ENCODE results near the gene PIAS1. TPM values are rescaled to one million over a fixed set of nuclear protein-coding genes. Genes with fewer than 3 reads are reported as not detected.

PIAS1 gene
- total and polyA plus RNA-seq, 2 donors (not counting 3 experiments of a cell fraction or from before 2014, with no cell fraction given), result 23.7 to 24.2 TPM

DNA sequence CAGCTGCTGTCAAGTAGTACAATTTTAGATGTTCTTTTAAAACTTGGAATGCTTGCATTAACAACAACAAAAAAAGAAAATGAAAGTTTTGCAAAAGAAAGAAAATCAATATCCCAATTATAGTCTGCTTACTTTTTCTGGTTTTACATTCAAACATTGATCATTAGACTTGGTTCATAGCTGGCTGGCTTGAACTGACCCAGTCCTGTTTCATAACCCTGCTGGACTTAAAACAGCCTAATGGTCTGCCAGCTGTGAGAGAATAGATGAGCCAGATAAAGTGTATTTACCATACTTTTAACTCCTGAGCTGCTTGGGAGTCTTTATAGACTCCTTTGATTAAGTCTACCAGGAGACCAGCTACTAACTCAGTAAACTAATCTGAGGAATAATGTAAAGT, 59.2 kb downstream of the PIAS1 start:
- no TSS peak for BruUV-seq (replicated peaks)
- intact Hi-C loops (cut with micrococcal nuclease) (no loop called here), dilution Hi-C loops (cut with MboI; ENCODE audit: extremely low pct_ligation_motif_present, low sequenced_read_pairs) (no loop called here)
- H3K27ac ChIP-seq (ENCODE audit: insufficient read depth, low read depth, low read length), result no peak overlapping the region
- no peaks in the 10 kb centered on the region for H3K36me3 ChIP-seq (ENCODE audit: control insufficient read depth in 2 of 2, extremely low read depth in 1 of 2, insufficient read depth in 2 of 2, low read length in 2 of 2)
- DNase-seq (ENCODE audit: low read depth, low spot score) (peak; percentile 42), FAIRE-seq (no peak)
- ChIA-PET CTCF (interaction anchor here (0.7 to 1.4 kb wide), 2 partner anchors 13 to 48 kb away, joined by 3 to 4 read pairs; no protein-coding TSS in a partner anchor), POLR2A (no interaction called here)
- peaks cover 5% of the 10 kb centered on the region for H4K20me1 ChIP-seq (replicated peaks; ENCODE audit: control insufficient read depth, extremely low read depth, insufficient read depth, low read length)
- H3K4me2 ChIP-seq (ENCODE audit: insufficient read depth, low read length), result peak overlapping the region; percentile 42
- H3K79me2 ChIP-seq (ENCODE audit: control insufficient read depth, insufficient read depth, low read length), result peaks cover 57% of the 10 kb centered on the region
- H2AFZ ChIP-seq (ENCODE audit: low read depth, low read length), result no peak overlapping the region
- no peaks in the 10 kb centered on the region for H3K27me3 ChIP-seq (ENCODE audit: control insufficient read depth in 2 of 2, insufficient read depth in 2 of 2, low read length in 2 of 2)
- H3K9ac ChIP-seq (replicated peaks; ENCODE audit: extremely low read depth, insufficient read depth, low read length), result no peak overlapping the region
- peaks cover 7% of the 10 kb centered on the region for H3K4me1 ChIP-seq (ENCODE audit: control insufficient read depth, extremely low read depth, insufficient read depth, low read length)
- H3K9me1 ChIP-seq (replicated peaks; ENCODE audit: control insufficient read depth, extremely low read depth, insufficient read depth, low read length), result no peaks in the 10 kb centered on the region
- H3K9me3 ChIP-seq (replicated peaks; ENCODE audit: control insufficient read depth, insufficient read depth, low read length), result no peaks in the 10 kb centered on the region
- H3K4me3 ChIP-seq (replicated peaks in 1 of 3; ENCODE audit: insufficient read depth in 1 of 3, low read depth in 1 of 3, low read length in 3 of 3), result no peak overlapping the region
- TF ChIP-seq CTCF (IDR thresholded peaks at IDR 0.05; ENCODE audit: extremely low read depth in 1 of 2, insufficient read depth in 1 of 2, low read depth in 1 of 2, low read length in 2 of 2), result no peak
- peak; percentile 26 for TF ChIP-seq GATA2 (IDR thresholded peaks at IDR 0.05; ENCODE audit: insufficient read depth, insufficient read length, low read depth, low read length)

DNA sequence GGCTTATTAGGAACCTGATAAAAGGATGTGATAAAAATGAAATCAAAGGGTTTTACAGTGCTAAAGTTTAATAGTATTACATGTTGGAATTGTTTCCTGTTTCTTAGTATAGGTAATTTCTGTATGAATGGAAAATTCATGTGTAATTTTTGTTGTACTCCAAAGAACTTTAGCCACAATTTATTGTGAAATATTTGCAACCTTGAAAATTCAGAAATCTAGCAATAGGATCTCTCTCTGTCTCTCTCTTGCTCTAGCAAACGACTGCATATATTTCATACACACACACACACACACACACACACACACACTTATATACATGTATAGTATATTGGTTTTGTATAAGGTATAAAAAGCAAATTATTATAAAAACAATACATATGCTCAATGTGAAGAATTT, 59.6 kb downstream of the PIAS1 start:
- no peaks in the 10 kb centered on the region for H3K27me3 ChIP-seq (ENCODE audit: control insufficient read depth in 2 of 2, insufficient read depth in 2 of 2, low read length in 2 of 2)
- H3K9ac ChIP-seq (replicated peaks; ENCODE audit: extremely low read depth, insufficient read depth, low read length), result peak overlapping the region; percentile 55
- BruUV-seq (replicated peaks), result no TSS peak
- dilution Hi-C loops (cut with MboI; ENCODE audit: extremely low pct_ligation_motif_present, low sequenced_read_pairs), result no loop called here
- H2AFZ ChIP-seq (ENCODE audit: low read depth, low read length), result no peak overlapping the region
- FAIRE-seq (no peak), DNase-seq (ENCODE audit: low read depth, low spot score) (no peak)
- H3K27ac ChIP-seq (ENCODE audit: insufficient read depth, low read depth, low read length), result no peak overlapping the region
- H3K4me2 ChIP-seq (ENCODE audit: insufficient read depth, low read length), result peak overlapping the region; percentile 100
- no peaks in the 10 kb centered on the region for H3K9me1 ChIP-seq (replicated peaks; ENCODE audit: control insufficient read depth, extremely low read depth, insufficient read depth, low read length)
- POLR2A ChIA-PET, result no interaction called here
- CTCF ChIA-PET, result interaction anchor here (0.8 to 1.4 kb wide), 4 partner anchors 8 to 251 kb away, joined by 3 to 5 read pairs (median 3); no protein-coding TSS in a partner anchor
- peak overlapping the region in 2 of 3 experiments; percentile 29 to 80 for H3K4me3 ChIP-seq (replicated peaks in 1 of 3; ENCODE audit: insufficient read depth in 1 of 3, low read depth in 1 of 3, low read length in 3 of 3)
- no peaks in the 10 kb centered on the region for H3K36me3 ChIP-seq (ENCODE audit: control insufficient read depth in 2 of 2, extremely low read depth in 1 of 2, insufficient read depth in 2 of 2, low read length in 2 of 2)
- H3K4me1 ChIP-seq (ENCODE audit: control insufficient read depth, extremely low read depth, insufficient read depth, low read length), result peaks cover 7% of the 10 kb centered on the region
- H3K79me2 ChIP-seq (ENCODE audit: control insufficient read depth, insufficient read depth, low read length), result peaks cover 59% of the 10 kb centered on the region
- TF ChIP-seq MAX (IDR thresholded peaks at IDR 0.05; ENCODE audit: insufficient read depth, insufficient read length) (no peak), CTCF (IDR thresholded peaks at IDR 0.05; ENCODE audit: extremely low read depth in 1 of 2, insufficient read depth in 1 of 2, low read depth in 1 of 2, low read length in 2 of 2) (no peak), FOS (IDR thresholded peaks at IDR 0.05; ENCODE audit: borderline replicate concordance, insufficient read depth, low read length) (no peak), GATA2 (IDR thresholded peaks at IDR 0.05; ENCODE audit: insufficient read depth, insufficient read length, low read depth, low read length) (no peak), MYC (IDR thresholded peaks at IDR 0.05; ENCODE audit: low read depth, low read length) (no peak), EZH2 (IDR thresholded peaks at IDR 0.05; ENCODE audit: borderline replicate concordance, low read depth, low read length, severe bottlenecking) (no peak), JUN (IDR thresholded peaks at IDR 0.05; ENCODE audit: borderline replicate concordance, insufficient read depth, insufficient read length, low read depth) (no peak), POLR2AphosphoS5 (IDR thresholded peaks at IDR 0.05; ENCODE audit: insufficient read depth, low read depth, low read length) (no peak), POLR2A (IDR thresholded peaks at IDR 0.05; ENCODE audit: low read depth, low read length) (no peak)
- H4K20me1 ChIP-seq (replicated peaks; ENCODE audit: control insufficient read depth, extremely low read depth, insufficient read depth, low read length), result peaks cover 5% of the 10 kb centered on the region
- H3K9me3 ChIP-seq (replicated peaks; ENCODE audit: control insufficient read depth, insufficient read depth, low read length), result no peaks in the 10 kb centered on the region
- intact Hi-C loops (cut with micrococcal nuclease), result no loop called here

Measured in endothelial cell of umbilical vein (primary cell).